Measurements from ENCODE around the gene ARNT2.

Gene ARNT2

DNA sequence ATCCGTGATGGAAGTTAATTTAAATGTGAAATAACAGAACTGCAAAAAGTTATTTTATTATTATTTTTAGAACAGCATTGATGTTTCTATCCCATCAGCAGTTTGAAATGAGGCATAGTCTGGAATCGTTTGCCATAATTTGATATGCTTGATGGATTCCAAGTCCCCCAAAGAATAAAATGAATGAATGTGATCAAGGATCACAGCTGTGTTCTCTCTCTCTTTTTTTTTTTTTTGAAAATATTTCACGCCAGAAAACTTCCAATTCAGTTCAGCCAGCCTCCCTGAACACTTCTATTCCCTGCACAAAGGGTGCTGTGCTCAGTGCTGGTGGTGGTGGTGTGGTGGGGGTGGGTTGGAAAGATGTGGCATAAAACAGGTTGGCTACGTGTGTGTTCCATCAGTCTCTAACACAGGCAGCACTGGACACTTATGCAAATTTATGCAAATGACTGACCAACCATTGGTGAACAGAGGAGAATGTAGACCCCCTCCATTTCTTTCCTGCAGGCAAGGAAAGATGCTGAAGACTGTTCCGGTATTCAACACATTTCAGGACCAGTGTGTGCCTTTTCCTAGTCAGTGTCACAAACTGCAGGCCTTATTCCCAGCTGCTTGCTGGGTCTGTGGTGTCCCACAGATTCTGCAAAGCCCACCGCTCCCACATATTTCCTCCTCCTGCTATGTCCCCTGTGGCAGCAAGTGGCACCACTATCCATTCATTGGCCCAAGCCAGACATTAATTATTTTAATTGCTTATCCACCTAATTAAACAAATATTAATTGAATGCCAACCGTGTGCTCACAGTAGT is 10.6 kb downstream of the ARNT2 start:
- no peak for DNase-seq

DNA sequence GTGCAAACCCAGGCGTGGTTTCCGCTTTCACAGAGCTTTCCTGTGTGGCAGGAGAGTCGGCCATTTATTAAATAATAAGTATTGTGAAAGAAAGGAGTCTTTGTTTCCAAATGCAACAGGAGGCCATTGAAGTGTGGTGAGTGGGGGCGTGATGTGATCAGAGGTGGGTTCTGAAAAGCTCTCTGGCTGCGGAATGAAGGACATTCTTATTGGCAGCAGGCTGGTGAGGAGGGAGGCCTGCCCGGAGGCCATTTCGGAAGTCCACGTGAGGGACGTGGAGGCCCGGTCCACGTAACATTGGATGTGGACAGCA is 11.1 kb downstream of the ARNT2 start:
- DNase-seq, result no peak

GRCh38 chr15:80416702-80417101 is 12.5 kb downstream of the ARNT2 start:
- DNase-seq, result no peak

DNA sequence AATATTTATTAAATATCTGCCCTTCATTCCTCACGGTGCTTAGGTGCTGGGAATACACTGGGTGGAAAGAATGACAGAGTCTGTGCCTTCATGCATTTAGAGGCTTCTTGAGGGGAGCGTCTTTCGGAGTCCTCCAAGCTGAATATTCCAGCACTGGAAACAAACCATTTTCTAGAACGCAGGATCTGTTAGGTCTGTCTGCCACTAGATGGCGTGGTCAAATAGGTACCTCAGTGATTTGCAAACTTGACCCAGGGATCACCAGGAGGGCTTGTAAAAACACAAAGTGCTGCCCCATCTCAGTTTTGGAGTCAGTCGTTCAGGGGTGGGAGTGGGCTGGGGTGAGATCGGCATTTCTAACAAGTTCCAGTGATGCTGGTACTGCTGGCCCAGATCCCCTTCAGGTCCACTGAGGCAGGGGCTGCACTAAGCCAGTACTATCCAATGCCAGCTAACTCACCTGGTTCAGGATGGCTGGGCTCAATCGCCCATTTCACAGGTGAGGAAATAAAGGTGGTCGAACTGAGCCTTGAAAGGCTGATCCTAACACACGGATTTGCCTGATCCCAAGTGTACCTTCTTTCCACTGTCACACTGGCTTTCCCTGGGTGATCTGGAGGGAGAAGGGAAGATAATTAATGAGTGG is 14.8 kb downstream of the ARNT2 start:
- no peak for DNase-seq

GRCh38 chr15:80419546-80419945 is 15.4 kb downstream of the ARNT2 start:
- no peak for DNase-seq

GRCh38 chr15:80420658-80421057 is 16.5 kb downstream of the ARNT2 start:
- DNase-seq, result no peak

GRCh38 chr15:80423215-80423614 is 19.0 kb downstream of the ARNT2 start:
- DNase-seq, result no peak

- no peak for DNase-seq
Observed at GRCh38 chr15:80424381-80424780, 20.2 kb downstream of the ARNT2 start.

DNA sequence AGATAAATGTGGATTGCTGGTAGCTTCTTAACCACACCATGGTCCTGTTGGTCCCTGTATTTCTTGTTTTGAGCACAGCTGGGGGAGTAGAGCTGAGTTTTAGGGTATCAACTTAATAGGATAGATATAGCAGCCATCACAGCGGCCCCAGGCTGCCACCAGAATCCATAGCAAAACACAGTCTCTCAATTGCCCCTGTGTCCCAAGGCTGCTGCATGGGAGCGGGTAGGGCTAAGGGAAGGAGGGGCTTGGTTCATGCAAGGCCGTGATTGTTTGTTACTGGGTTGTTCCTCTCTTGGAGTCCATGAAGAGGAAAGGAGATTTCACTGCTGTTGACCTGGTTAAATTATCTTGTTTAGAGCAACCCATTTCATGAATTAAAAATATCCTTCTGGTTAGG is 22.1 kb downstream of the ARNT2 start:
- DNase-seq, result no peak

DNA sequence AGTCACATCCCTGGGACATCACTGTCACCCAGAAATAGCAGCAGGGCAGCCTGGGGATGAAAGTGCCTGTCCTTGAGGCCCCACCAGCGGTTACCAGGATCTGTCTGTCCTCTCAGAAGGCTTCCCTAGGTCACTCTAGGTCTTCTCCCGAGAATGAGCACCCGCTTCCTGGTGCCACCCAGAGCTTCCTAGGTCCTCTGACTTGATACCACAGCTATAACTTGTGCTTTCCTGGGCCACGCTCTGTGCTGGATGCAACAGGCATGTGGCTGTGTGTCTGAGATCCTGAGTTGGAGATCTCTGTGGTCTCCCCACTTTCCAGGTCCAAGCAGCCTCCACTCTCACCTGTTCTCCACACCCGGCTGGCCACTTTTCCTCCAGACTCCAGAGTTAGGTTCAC is 25.8 kb downstream of the ARNT2 start:
- DNase-seq, result no peak

DNA sequence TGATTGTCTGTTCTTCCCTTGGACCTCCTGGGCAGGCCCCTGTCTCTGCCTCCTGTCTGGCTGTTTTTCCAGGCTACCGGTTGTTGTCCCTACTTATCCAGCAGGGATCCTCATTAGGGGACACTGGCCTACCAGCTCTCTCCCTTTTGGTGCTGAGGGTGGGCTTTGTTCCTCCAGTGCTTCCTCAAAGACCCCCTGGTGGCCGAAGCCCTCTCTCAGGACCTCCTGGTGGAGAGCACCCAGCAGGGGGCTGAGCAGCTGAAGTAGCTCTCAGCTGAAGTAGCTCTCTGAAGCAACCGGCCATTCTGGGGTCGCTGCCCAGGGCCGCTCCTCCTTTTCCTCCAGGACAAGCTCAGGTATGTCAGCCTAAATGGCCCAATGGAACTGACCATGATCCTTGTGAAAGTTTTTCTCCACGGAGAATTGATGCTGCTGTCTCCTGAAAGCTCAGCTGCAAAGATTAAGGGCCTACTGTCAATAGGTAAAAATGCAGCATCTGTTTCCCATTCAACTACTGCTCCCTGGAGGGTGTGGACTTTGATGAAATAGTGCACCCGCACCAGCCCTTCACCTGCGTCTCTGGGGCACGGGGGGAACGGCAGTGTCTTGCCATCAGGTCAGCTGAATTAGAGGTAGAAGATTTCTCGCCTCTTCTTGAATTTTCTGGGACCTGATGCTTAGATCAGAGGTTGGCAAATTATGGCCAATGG is 27.6 kb downstream of the ARNT2 start:
- DNase-seq, result no peak

- DNase-seq, result no peak
Observed at GRCh38 chr15:80432345-80432702, 28.1 kb downstream of the ARNT2 start.

- no peak for DNase-seq
Observed at GRCh38 chr15:80433836-80434235, 29.7 kb downstream of the ARNT2 start.

GRCh38 chr15:80434926-80435720 is 30.9 kb downstream of the ARNT2 start:
- no peak for DNase-seq

- DNase-seq, result no peak
Observed at GRCh38 chr15:80436511-80437307, 32.5 kb downstream of the ARNT2 start.

GRCh38 chr15:80437334-80437891 is 33.2 kb downstream of the ARNT2 start:
- no peak for DNase-seq

GRCh38 chr15:80439140-80439539 is 35.0 kb downstream of the ARNT2 start:
- no peak for DNase-seq

DNA sequence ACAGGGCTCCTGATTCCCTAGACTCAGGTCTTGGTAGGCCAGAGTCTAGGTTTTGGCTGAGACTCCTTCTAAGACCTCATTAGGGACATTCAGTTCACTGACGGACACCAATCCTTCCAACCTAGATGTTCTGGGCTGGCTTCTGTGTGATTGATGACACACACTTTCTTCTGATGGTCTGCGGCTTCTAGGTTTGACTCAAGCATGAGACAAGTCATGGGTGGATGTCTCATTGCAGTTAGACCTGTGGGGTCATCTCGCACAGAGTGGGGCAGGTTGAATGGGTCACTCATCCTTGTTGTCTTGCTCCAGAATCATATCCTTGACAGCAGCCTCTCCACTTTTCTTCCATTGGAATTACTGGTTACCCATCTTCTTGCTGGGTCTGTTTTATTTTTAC is 35.8 kb downstream of the ARNT2 start:
- DNase-seq, result no peak

GRCh38 chr15:80441041-80441440 is 36.9 kb downstream of the ARNT2 start:
- no peak for DNase-seq

GRCh38 chr15:80441714-80442113 is 37.5 kb downstream of the ARNT2 start:
- DNase-seq, result no peak

GRCh38 chr15:80442728-80443403 is 38.7 kb downstream of the ARNT2 start:
- DNase-seq, result no peak
